HL-60/S4 treated with retinoic acid at 250 ng/mL for 4 days and 3 days (cell line): ENCODE measurements around the gene APBB1IP.
"Not testable (repeated sequence)": the region's sequence is repeated elsewhere in the genome, so short reads cannot be mapped to it uniquely, and the experiment has no call there.

Source experiments
- in situ Hi-C: fragments of 300-500 bp; cut with MboI; formaldehyde crosslinking; loops from 2 replicates; pipeline ENCODE4 v1.7.0; 2022; ENCODE audit warnings: low sequenced_read_pairs

Gene APBB1IP

GRCh38 chr10:26474845-26475244 lies 36.7 kb downstream of the APBB1IP start:
- in situ Hi-C loops = not testable (repeated sequence)

GRCh38 chr10:26475386-26475785 lies 37.2 kb downstream of the APBB1IP start:
- in situ Hi-C loops = no loop called here

GRCh38 chr10:26477501-26477900 lies 39.4 kb downstream of the APBB1IP start:
- in situ Hi-C loops = no loop called here

GRCh38 chr10:26478061-26478460 lies 39.9 kb downstream of the APBB1IP start:
- in situ Hi-C loops = no loop called here

- in situ Hi-C loops = no loop called here
These were observed 41.8 kb downstream of the APBB1IP start for GRCh38 chr10:26479766-26480492.

- in situ Hi-C loops = no loop called here
These were observed 43.2 kb downstream of the APBB1IP start for GRCh38 chr10:26481315-26481692.

- in situ Hi-C loops = no loop called here
These were observed 43.9 kb downstream of the APBB1IP start for GRCh38 chr10:26481914-26482550.

- in situ Hi-C loops = no loop called here
These were observed 45.4 kb downstream of the APBB1IP start for GRCh38 chr10:26483554-26483953.

- in situ Hi-C loops = no loop called here
These were observed 47.2 kb downstream of the APBB1IP start for GRCh38 chr10:26485150-26485941.

GRCh38 chr10:26486304-26486703 lies 48.2 kb downstream of the APBB1IP start:
- in situ Hi-C loops = no loop called here

GRCh38 chr10:26486990-26487850 lies 49.1 kb downstream of the APBB1IP start:
- in situ Hi-C loops = no loop called here

GRCh38 chr10:26488344-26488743 lies 50.2 kb downstream of the APBB1IP start:
- in situ Hi-C loops = no loop called here

GRCh38 chr10:26489081-26489480 lies 50.9 kb downstream of the APBB1IP start:
- in situ Hi-C loops = no loop called here

- in situ Hi-C loops = not testable (repeated sequence)
These were observed 52.2 kb downstream of the APBB1IP start for GRCh38 chr10:26490367-26490766.

- in situ Hi-C loops = no loop called here
These were observed 53.1 kb downstream of the APBB1IP start for GRCh38 chr10:26491276-26491675.

- in situ Hi-C loops = no loop called here
These were observed 53.8 kb downstream of the APBB1IP start for GRCh38 chr10:26491934-26492333.

- in situ Hi-C loops = not testable (repeated sequence)
These were observed 54.6 kb downstream of the APBB1IP start for GRCh38 chr10:26492725-26493124.

GRCh38 chr10:26494018-26494417 lies 55.9 kb downstream of the APBB1IP start:
- in situ Hi-C loops = no loop called here

- in situ Hi-C loops = no loop called here
These were observed 61.3 kb downstream of the APBB1IP start for GRCh38 chr10:26499426-26499825.

- in situ Hi-C loops = no loop called here
These were observed 64.8 kb downstream of the APBB1IP start for GRCh38 chr10:26502986-26503385.

- in situ Hi-C loops = no loop called here
These were observed 65.8 kb downstream of the APBB1IP start for GRCh38 chr10:26503911-26504310.
